ENCODE data around the gene BCL2L1.

Gene BCL2L1

DNA sequence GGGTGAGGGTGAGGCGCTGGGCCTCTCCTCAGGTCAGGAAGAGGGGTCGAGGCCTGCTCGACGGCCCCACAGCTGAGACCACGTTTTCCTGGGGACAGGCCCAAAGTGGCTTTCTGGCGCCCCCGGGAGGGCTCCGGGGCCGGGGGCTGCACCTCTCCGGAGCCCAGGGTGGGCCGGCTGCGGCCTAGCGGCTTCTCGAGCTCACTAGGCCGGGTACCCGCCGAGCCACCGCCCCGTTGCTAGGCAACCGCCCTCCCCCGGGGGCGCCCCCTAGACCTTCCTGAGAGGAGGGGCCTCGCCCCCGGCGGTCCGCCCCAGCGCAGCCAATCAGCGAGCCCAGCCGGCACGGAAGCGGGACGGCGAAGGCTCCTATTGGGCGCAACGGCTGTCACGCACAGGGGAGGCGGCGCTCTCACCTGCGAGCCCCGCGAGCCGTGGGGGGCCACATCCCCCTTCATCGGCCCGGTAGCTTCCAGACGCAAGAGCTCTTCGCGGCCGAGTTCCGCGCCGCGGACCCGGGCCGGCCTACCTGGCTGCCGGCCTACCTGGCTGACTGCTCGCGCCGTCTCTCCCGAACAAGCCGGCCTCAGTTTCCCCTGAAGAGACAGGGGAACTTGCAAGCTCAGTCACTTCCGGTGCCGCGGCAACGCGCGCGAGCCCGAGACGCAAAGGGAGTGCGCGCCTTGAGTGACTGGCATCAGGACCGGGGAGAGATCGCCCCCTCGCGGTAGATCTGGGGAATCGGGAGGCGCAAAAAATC is 831 bp upstream of the BCL2L1 start:
- DNase-seq, result peak; percentile 87

DNA sequence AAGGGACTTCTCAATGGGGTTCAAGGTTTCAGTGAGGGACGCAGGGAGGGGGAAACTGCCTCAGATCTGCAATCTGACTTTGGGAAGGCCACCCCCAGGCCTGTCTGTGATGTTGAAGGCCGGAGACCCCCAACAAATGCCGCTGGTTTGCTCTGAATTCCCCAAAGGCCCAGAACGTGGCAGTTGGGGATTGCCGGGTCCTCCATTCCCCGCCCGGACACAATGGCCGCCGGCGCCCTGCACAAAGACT is 326 bp upstream of the BCL2L1 start:
- no peak for DNase-seq

DNA sequence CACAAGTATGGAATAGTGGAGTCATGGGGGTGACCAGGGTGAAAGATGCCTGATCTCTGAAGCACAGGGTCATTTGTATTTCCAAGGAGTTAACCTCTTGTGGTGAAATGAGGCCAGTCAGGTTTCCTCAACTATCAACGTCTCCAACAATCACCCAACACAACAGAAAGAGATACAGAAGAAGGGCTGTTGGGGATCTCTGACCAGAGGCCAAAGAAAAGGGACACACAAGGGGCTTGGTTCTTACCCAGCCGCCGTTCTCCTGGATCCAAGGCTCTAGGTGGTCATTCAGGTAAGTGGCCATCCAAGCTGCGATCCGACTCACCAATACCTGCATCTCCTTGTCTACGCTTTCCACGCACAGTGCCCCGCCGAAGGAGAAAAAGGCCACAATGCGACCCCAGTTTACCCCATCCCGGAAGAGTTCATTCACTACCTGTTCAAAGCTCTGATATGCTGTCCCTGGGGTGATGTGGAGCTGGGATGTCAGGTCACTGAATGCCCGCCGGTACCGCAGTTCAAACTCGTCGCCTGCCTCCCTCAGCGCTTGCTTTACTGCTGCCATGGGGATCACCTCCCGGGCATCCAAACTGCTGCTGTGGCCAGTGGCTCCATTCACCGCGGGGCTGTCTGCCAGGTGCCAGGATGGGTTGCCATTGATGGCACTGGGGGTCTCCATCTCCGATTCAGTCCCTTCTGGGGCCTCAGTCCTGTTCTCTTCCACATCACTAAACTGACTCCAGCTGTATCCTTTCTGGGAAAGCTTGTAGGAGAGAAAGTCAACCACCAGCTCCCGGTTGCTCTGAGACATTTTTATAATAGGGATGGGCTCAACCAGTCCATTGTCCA is 1.0 kb downstream of the BCL2L1 start:
- no peak for DNase-seq

DNA sequence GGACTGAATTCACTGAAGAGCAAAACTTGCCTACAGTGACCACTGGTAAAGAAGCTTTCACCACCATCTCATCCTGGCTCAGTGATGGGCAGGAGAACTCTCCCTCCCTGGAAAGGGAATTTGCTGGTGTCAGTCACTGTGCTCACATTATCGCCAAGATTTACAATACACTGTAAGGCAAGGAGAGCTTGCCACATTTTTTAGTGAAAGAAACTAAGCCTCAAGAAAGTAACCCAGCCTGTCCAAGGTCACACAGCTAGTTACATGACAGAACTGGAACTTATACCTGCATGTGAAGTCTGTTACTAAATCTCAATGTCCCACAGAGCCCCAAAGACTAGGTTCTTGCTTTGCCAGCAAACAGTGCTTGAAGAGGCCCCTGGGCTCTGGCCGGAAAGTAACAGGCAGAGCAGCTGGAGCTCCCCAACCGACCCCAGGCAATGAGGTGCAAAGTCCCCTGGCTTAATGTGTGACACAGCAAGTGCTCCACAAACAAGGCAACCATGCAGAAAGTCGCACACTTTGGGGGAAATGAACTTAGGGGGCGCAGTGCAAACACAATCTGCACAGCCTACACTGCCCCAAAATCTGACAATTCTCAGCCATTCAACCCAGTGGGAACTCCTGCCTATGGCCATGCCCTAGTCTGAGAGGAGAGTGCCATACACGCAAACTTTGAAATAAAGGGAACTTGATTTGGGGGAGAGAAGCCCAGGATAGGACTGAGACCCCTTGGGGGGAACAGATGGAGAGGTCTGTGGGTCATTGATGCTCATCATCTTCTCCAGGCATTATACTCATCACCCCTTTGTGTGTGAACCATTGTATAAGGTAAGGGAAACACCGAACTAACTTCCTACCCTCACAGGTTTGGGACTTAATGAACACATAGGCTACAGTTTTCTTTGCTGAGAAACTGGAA is 1.9 kb downstream of the BCL2L1 start:
- no peak for DNase-seq

DNA sequence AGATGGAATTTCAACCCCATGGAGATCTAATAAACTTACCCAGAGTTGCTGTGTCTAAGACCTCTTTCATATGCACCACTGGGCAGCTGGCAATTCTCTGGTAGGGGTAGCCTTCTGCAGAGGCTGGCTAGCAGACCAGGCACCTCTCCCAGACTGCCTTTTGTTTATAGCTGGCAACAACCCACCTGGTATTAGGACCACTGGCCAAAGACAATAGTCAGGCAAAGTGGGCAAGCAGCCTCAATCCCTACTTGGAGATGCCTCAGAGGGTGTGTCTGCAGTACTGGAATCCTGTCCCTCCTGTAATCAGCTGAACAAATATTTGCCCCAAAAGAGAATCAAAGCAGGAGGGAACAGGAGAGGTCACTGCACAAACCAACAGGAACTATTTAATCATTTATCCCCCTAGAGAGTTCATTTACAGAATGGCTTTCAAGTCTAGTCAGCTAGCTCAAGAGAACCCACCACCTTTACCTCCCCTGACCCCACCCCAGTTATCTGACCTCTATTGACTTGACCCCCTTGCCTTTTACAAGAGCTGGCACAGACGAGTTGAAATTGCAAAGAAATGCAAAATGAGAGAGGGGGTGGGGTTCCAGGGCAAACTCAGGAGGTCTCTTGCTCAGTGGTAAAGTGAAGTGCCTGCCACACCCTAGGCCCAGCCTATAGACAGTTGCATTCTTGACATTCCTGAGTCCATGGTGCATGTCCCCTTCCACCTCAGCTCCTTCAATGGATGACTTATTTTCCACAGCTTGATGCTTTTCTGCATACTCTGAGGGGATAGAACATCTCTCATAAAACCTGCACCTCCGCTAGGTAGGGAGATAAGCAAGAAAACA is 2.8 kb downstream of the BCL2L1 start:
- DNase-seq, result no peak

DNA sequence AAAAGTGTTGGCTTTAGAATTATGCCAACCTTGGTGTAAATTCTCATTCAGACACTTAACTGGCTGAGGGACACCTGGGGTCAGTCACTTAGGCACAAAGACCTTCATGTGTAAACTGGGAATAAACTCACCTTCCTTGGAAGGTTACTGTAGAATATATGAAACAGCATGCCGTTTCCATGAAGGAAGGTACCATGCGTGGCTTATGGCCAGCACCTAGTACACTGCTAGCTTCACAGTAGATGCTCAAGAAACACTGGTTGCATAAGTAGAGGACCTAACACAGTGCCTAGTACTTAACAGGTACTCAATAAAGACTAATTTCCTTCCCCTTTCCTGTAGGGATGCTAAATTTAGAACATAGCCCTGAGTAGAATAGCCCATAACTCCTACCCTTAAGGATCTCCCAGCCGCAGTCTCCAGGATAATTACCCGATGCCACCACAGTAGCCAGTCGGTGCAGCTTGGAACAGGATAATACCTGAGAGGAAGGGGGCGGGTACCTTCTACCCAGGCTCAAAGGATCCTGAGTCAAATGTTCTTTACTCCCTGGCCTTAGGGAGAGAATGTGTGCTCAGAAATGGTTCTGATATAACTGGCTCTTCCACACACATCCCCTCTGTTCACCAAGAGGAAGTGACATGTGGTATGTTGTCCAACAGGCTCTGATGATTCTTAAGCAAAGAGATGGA is 3.6 kb downstream of the BCL2L1 start:
- no peak for DNase-seq

DNA sequence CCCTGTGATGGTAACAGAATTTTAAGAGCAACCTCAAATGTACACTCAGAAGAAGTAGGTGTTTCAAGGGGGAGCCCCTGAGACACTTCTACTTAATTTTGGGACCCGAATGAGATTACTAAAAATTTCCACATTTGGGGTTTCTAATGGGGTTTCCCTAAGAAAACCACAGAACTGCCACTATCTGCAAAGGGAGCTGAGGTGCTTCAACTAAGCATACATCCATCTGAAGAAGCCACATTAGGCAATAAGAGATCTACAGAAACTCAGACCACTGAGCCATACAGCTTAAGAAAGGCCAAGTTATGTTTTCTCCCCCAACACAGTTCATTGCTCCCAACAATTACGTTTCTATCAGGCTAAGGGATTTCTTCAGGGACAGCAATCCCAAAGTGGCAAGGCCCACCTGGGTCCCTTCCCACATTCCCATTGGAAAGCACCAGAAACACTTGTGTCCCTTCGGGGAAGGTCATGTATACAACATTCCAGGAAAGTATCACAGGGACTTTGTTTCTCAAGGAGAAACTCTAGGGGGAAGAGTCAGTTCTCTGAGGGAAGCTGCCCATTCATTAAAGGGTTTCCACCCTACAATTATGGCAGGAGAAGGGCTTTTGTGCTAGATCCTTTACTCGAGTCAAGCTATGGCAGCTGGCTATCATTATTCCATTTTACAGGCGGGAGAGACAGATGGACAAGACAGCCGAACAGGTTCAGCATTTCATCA is 5.0 kb downstream of the BCL2L1 start:
- DNase-seq, result no peak

DNA sequence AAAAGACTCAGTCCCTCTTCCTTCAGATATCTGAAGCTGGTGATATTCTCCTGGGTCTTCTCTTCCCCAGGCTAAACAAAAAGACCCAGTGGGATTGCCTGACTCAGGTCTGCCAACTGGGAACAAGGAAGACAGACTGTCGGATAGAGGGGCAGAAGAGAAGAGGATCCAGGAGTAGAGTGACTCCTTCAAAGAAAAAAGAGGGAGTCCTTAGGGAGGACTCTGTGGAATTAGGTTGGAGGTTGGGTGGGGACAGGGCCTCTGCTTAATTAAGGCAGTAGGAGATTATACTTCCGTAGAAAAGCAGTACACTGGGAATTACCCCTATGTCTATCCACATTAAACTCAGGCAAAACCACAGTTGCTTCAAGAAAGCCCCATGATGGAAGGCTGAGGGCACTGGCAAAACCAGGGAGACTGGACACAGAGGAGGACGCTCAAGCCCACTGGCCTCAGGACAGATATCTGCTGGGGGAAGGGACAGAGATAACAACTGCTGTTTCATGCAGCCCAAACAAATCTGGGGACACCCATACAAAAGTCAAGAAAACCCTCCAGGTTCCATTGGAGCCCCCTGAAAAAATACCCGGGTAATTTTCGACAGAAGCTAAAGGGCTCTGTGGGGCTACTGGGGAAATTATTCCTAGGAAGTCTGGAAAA is 5.7 kb downstream of the BCL2L1 start:
- DNase-seq, result no peak

DNA sequence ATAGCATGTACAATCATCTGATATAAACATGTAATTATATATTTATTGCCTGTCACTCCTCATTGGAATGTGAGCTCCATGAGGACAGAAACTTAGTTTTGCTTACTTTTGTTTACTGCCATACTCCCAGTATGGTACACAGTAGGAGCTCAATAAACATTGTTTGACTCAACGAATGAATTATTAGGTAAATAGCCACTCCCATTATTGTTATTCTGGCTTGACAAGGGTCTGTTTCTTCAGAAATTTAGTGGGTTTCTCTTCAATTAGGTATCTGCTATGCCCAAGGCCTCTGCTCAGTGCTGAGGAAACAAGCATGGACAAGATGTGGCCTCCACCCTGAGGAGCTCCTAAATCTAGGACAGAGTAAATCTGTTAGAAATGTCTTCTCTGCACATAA is 6.3 kb downstream of the BCL2L1 start:
- DNase-seq, result no peak

DNA sequence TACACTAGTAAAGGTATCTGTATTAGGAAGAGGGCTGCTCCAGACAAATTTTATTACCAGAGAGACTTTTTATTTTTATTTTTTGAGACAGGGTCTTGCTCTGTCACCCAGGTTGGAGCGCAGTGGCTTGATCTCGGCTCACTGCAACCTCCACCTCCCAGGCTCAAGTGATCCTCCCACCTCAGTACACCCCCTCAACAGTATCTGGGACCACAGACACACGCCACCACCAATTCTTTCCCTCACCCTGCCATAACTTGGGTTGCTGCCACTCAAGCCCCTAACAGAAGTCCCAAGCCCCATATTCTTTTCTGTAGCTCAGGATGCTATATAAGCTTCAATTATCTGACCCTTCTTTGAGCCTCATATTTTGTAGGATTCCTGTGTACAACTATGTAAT is 6.9 kb downstream of the BCL2L1 start:
- no peak for DNase-seq

DNA sequence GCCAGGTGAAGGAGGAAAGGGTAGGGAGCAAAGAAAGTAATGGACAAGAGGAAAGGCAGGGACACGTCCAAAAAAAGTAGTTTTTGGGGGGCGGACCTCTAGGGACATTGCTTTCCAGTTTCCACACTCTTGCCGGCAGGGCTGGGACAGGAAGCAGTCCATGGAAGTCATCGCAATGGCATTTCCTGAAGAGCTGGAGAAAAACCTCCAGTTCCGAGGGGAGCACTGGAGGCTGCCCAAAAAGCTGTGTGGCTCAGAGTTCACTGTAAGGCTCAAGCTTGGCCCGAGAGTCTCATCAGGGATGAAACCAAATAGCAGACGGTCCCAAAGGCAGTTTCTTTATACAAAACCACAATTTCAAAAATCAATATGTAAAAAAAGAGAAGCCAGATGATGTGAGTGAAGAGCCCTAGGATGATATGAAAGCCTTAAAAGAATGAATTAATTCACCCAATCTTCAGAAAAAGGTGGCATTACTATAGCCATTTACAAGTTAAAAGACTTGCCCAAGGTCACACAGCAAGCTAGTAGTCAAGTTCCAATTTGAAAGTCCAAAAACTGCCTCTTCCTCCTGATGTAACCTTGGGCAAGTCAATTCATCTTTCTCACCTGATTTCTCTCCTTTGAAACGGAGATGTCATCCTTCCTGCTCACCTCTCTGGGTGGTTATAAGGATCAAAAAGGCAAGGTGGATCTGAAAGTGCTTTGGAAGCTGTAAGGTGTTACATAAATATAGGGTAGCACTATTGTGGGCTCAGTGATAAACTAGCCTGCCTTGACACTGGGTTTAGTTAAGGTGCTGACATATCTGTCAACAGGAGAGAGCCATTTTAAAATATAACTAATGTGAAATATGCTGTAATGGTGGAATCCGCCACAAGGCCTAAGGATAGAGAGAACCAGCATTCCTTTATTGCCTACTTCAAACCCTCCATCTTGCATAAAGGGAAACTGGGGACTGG is 9.1 kb downstream of the BCL2L1 start:
- no peak for DNase-seq

DNA sequence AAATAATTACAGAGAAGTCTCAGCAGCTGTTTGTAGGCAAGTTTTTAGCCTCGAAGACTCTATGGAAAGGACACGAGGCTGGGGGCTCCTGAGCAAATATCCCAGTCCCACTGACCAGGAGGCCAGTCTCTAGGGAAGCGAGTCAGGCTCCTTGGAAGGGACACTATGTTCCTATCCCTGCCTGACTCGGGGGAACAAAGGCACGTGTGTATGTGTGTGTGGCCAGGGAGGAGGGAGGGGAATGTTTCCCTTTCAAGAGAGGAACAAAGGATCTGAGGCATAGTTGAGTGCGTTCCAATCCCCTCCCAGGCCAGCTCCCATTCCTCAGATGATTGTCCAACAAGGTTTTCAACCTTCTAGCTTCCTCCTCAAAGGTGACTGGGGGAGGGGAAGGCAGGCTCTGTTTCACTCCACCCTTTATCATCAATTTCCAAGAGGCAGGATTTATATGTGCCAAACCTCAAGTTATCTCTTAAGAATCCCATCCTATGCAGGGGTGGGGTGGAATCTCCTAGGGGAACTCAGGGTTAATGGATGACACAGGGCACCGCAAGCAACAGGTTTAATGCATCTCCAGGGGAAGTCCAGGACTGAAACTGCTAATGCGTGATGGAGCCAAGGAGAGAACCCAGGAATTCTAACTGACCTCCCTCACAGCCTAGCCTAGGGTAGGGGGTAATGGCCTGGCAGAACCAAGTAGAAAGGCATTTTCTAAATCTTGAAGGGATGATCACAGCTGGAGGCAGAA is 9.9 kb downstream of the BCL2L1 start:
- DNase-seq, result no peak

DNA sequence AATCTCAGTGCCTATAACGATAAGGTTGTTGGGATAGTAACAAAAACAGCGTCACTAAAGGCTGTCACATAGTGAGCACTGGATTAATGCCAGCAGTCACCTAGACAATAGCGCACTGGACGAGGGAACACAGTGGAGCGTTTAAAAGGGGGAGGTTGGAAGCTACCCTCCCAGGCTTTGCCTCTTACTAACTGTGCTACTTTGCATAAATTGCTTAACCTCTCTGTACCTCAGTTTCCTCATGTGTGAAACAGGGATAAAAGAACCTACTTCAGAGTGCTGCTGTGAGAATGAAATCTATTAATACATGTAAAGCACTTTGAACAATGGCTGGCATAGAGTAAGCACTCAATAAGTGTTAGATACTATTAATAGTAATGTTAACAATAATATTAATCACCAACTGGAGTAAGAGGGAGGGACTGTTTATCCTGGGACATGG is 10.5 kb downstream of the BCL2L1 start:
- no peak for DNase-seq

DNA sequence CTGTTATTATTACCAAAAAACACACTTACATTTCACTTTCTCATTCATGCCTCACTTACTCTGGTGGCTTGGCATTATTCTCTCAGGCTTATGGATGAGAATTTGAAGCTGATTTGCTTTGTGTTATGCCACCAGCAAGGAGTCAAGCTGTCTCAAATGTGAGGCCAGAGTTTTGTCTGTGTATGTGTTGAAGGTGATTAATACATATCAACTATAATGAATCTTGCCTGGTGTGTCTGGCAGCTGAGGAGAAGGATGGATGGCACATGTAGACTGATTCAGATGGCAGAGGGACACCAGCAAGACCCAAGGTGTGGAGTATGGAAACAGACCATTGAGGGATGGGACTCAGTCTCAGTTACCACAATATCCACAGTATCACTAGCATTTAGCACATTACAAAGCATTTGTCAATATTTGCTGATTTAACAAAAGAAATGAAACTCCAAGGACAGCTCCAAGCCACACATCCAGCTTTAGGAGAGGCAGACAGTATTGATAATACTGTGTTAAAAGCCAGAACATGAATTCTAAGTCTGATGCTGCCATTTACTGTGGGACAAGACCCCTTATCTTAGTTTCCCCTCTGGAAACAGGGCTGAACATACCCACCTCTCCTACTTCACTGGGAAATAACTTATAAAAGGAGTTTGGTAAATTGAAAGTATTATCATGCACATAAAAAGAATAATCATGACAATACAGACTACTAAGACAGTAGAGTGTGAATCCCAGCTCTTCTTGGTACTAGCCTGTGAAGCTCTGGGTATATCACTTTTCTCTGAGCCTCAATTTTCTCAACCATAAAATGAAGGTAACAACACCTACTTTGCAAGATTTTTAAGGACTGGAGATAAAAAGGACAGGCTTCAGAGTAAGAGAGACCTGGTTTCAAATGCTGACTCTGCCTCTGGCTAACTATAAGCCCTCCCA is 11.2 kb downstream of the BCL2L1 start:
- no peak for DNase-seq

DNA sequence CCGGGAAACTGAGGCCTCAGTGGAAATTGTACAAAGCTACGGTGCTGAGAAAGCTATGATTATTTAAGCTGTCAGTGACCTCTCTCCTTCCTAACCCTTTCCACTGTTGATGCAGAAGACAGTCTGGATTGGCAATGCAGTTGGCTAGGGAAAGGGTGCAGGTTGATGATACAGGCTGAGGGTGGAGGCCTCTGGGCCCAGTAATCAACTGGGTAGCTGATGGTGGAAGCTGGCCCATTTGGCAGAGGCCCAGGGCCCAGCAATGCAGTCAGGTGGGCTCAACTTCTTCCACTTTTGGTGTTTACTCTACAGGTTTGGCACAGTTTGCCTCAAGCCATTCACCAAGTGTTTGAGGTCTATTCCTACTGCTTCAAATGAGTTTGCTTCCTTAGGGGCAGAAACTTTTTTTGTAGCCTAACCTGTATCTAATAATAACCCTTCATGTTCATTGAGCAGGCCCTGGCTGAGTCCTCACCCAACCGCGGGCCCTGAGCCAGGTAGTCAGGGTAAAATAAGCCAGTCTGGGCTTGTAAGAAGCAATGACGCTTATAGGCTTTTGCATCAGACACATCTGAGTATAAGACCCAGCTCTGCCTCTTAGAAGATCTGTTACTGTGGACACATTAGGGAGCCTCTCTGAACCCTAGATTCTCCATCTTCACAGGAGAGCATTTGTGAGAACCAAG is 12.1 kb downstream of the BCL2L1 start:
- no peak for DNase-seq

DNA sequence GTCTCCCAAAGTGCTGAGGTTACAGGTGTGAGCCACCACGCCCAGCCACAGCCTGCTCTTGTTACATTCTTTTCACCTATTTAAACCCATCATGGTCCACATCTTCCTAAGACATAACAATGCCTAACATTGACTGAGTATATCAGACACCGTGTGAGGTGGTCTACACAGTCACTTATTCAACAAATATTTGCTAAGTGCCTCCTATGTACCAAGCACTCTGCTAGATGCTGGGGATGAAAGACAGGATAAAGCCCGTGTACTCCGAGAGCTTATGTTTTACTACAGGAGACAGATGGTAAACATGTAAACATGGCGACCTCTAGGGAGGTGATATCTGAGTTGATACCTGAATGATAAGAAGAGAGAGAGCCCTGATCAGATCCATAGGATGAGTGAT is 12.7 kb downstream of the BCL2L1 start:
- no peak for DNase-seq
